ENCODE measurements around the gene CNTLN.

- TF ChIP-seq, protein P1, sequence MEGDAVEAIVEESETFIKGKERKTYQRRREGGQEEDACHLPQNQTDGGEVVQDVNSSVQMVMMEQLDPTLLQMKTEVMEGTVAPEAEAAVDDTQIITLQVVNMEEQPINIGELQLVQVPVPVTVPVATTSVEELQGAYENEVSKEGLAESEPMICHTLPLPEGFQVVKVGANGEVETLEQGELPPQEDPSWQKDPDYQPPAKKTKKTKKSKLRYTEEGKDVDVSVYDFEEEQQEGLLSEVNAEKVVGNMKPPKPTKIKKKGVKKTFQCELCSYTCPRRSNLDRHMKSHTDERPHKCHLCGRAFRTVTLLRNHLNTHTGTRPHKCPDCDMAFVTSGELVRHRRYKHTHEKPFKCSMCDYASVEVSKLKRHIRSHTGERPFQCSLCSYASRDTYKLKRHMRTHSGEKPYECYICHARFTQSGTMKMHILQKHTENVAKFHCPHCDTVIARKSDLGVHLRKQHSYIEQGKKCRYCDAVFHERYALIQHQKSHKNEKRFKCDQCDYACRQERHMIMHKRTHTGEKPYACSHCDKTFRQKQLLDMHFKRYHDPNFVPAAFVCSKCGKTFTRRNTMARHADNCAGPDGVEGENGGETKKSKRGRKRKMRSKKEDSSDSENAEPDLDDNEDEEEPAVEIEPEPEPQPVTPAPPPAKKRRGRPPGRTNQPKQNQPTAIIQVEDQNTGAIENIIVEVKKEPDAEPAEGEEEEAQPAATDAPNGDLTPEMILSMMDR (IDR thresholded peaks at IDR 0.05), result no peak
- TF ChIP-seq POLR2AphosphoS5 (IDR thresholded peaks at IDR 0.05), result no peak
Observed at GRCh38 chr9:17117372-17117771, 17.5 kb upstream of the CNTLN start.

Measured in transverse colon (tissue), 4 donors.